NB4 (cell line): ENCODE results near the gene HEXD.

Experiments used
- DNase-seq: peaks from one replicate; pipeline ENCODE4 v3.0.0; 2010; ENCODE audit warnings: low read depth
- H3K4me3 ChIP-seq: one replicate; pipeline ENCODE4 v1.5.1; 2011; ENCODE audit warnings: mild to moderate bottlenecking, low read depth, low read length, moderate library complexity
- MYC ChIP-seq: IDR thresholded peaks from 2 replicates; pipeline ENCODE4 v1.6.1; 2011; ENCODE audit warnings: low read depth, low read length
- POLR2A ChIP-seq: IDR thresholded peaks from 2 replicates; pipeline ENCODE4 v1.6.1; 2011; ENCODE audit warnings: mild to moderate bottlenecking; ENCODE audit not compliant: insufficient read length; ENCODE audit errors: extremely low read depth
- TF ChIP-seq, protein P1 (sequence below): IDR thresholded peaks from one replicate; pipeline ENCODE4 v1.5.1; 2012; ENCODE audit warnings: low read depth, low read length
- TF ChIP-seq, protein P2 (sequence below): IDR thresholded peaks from 2 replicates; pipeline ENCODE4 v1.6.1; 2011; ENCODE audit warnings: low read depth, low read length

The HEXD gene

DNA sequence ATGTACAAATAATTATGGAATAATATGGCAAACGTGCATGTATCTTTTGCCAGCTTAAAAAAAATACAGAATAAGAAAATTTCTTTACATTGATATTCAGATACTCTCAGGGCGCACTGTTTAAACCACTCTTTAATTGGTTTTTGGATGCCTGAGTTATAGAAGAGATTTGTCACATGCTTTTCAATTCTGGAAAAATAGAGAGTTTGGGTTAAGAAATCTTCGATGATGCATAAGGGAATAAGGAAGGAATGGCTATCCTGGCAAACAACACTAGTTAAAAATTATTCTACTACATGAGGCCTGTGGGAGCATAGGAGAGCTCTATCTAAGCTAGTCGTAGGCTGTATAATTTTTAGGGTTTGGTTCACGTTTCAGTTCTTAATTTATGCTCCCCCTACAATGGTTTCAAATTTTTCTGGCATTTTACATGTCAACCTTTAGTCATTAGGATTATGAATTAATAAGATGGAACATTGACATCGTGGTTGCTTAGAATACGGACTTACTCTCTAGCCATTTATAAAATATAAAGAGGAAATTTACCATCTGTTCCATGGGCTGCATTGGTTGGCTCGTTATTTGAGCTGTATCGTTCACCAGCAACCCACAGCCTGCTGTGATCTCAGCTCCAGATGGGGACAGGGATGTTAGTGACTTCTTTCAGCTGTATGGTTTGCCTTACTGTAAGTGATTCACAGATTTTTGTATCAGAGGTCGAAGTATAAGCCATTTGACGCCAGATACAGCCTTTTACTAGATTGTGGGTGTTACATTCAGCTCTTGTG, 56.3 kb downstream of the HEXD start:
- no peak for DNase-seq
- TF ChIP-seq POLR2A (no peak), MYC (no peak)
- TF ChIP-seq, protein P1, sequence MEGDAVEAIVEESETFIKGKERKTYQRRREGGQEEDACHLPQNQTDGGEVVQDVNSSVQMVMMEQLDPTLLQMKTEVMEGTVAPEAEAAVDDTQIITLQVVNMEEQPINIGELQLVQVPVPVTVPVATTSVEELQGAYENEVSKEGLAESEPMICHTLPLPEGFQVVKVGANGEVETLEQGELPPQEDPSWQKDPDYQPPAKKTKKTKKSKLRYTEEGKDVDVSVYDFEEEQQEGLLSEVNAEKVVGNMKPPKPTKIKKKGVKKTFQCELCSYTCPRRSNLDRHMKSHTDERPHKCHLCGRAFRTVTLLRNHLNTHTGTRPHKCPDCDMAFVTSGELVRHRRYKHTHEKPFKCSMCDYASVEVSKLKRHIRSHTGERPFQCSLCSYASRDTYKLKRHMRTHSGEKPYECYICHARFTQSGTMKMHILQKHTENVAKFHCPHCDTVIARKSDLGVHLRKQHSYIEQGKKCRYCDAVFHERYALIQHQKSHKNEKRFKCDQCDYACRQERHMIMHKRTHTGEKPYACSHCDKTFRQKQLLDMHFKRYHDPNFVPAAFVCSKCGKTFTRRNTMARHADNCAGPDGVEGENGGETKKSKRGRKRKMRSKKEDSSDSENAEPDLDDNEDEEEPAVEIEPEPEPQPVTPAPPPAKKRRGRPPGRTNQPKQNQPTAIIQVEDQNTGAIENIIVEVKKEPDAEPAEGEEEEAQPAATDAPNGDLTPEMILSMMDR, result no peak
- TF ChIP-seq, protein P2, sequence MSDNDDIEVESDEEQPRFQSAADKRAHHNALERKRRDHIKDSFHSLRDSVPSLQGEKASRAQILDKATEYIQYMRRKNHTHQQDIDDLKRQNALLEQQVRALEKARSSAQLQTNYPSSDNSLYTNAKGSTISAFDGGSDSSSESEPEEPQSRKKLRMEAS, result no peak
- no peak overlapping the region for H3K4me3 ChIP-seq

DNA sequence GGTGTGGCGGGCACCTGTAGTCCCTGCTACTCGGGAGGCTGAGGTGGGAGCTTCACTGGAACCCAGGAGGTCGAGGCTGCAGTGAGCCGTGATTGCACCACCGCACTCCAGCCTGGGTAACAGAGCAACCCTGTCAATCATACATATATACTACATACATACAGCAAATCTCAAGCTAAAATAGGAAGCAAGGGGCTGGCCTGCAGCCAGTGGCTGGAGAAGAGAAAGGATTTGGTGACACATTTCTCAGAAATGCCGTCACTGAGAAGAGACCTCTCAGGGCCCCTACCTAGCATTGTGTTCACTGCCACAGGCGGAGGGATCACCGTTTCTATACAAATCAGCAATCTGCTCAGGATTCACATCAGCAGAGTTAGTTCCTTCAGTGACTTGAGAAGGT, 57.3 kb downstream of the HEXD start:
- TF ChIP-seq, protein P1, result no peak
- TF ChIP-seq POLR2A (no peak), MYC (no peak)
- TF ChIP-seq, protein P2, result no peak
- DNase-seq, result no peak
- no peak overlapping the region for H3K4me3 ChIP-seq

DNA sequence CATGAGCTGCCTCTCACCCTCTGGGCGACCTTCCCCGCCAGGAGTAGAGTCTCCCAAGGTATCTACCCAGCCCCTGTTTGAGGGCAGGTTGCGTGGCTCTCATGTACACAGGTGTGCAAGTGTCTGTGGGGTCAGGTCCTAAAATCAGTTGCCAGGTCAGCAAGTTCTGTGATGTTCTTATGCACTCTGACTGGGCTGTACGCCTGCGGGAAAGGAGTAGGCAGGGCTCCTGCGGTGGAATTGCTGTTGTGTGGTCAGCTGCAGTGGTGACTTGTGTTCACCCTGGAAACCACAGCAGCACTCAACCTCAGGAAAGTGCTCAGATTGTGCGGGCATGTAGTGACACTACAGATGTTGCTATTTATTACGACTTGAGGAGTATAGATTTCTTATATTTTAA, 59.8 kb downstream of the HEXD start:
- H3K4me3 ChIP-seq, result no peak overlapping the region
- DNase-seq, result no peak
- TF ChIP-seq, protein P1, result no peak
- TF ChIP-seq MYC (no peak), POLR2A (no peak)
- TF ChIP-seq, protein P2, result no peak

DNA sequence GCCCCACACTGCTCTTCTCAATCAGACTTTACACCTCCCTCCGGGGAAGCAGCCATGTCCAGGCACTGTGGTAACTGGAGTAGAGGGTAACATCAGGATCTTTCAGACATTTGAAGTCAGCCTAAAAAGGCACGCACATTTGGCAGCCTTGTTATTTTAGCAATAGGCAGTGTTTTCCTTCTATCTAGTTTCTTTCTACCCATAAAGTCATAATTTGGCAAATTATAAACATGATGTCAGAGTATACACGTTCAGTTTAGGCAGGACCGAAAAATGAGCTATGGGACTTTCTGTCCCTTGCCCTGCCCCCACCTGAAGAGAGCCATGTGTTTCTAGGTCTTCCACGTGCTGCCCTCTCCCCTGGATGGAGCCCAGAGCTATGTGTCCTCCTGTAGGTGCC, 61.5 kb downstream of the HEXD start:
- no peak for DNase-seq
- H3K4me3 ChIP-seq, result no peak overlapping the region
- no peak for TF ChIP-seq POLR2A
- TF ChIP-seq, protein P1, result no peak
- TF ChIP-seq, protein P2, result no peak
- TF ChIP-seq MYC, result no peak

DNA sequence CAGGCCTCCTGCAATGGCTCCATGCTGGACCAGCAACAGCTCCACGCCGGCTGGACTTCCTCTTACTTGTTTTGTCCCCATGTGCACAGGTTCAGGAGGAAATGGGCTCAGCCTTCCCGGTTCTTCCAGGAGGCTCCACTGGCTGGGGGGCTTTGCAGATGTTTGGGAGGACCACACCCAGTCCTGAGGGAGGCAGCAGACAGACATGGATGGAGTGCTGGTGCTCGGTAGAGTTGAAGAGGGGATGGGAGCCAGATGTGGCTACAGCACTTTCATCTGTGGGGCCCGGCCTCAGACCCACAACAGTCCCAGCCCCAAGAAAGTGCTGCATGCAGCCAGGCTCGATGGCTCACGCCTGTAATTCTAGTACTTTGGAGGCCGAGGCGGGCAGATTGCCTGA, 62.2 kb downstream of the HEXD start:
- no peak overlapping the region for H3K4me3 ChIP-seq
- TF ChIP-seq, protein P2, result no peak
- TF ChIP-seq, protein P1, result no peak
- TF ChIP-seq POLR2A (no peak), MYC (no peak)
- no peak for DNase-seq

DNA sequence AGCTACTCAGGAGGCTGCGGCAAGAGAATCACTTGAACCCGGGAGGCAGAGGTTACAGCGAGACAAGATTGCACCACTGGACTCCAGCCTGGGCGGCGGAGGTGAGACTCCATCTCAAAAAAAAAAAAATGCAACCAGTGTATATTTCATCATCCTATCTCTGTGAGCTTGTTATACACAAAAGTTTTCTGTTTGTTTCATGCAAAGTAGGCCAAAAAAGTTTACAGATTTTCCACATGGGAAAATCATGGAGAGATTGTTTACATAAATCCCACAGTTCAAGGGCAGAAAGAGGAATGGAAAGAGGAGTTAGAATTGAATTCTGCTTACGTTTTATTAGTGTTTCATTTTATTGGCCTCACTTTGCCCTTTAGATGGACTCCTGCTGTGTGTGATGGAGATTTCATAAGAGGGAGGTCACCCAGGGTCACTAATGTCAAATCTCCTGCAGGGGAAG, 65.1 kb downstream of the HEXD start:
- no peak for DNase-seq
- no peak overlapping the region for H3K4me3 ChIP-seq
- TF ChIP-seq, protein P2, result no peak
- TF ChIP-seq, protein P1, result no peak
- no peak for TF ChIP-seq POLR2A
- TF ChIP-seq MYC, result no peak
